Caco-2 (cell line): ENCODE results near the gene CALCOCO1. TPM values are rescaled to one million over a fixed set of nuclear protein-coding genes. Genes with fewer than 3 reads are reported as not detected.

Experiments used
- BruUV-seq: library from RNA; stranded (reverse); fragments of 400-500 nt; replicated peaks from 2 replicates; lab custom pipeline; 2021; lab: Mats Ljungman, UMichigan
- CTCF ChIA-PET: fragments of 300-600 bp; sonication (Branson Sonifier 250); formaldehyde crosslinking; loops from one replicate; lab custom pipeline; 2022; ENCODE audit warnings: antibody characterized with exemption; lab: Charles Lee
- POLR2A ChIA-PET: fragments of 300-600 bp; sonication (Branson Sonifier 250); formaldehyde crosslinking; loops from one replicate; lab custom pipeline; 2022; ENCODE audit warnings: antibody characterized with exemption; lab: Charles Lee
- DNase-seq, 2 experiments: peaks; one replicate each; pipeline versions ENCODE4 v3.0.0 to v3.0.0-alpha.2; 2020 to 2022
- H3K27me3 ChIP-seq: replicated peaks from 2 replicates; pipeline ENCODE4 v1.6.0; 2011; ENCODE audit warnings: low read length; ENCODE audit not compliant: control insufficient read depth, insufficient read depth
- H3K36me3 ChIP-seq: 2 replicates; pipeline ENCODE4 v1.5.1; 2011; ENCODE audit warnings: low read length; ENCODE audit not compliant: control insufficient read depth, insufficient read depth
- H3K4me1 ChIP-seq: fragments of 250-450 bp; sonication (Bioruptor Pico); 2 replicates; pipeline ENCODE4 v1.5.1; 2020; ENCODE audit warnings: mild to moderate bottlenecking
- H3K4me3 ChIP-seq: 2 replicates; pipeline ENCODE4 v1.5.1; 2011; ENCODE audit warnings: low read depth, mild to moderate bottlenecking, control low read depth, low read length
- H3K9me3 ChIP-seq: fragments of 250-450 bp; sonication (Bioruptor Pico); 2 replicates; pipeline ENCODE4 v1.5.1; 2020; ENCODE audit warnings: mild to moderate bottlenecking, moderate library complexity
- H3K27ac Mint-ChIP-seq: one replicate; pipeline ENCODE4 v1.8.0; 2022; ENCODE audit warnings: mixed read lengths; ENCODE audit not compliant: unreplicated experiment
- H3K27me3 Mint-ChIP-seq: one replicate; pipeline ENCODE4 v1.8.0; 2022; ENCODE audit warnings: mixed read lengths; ENCODE audit not compliant: insufficient read depth, unreplicated experiment
- H3K36me3 Mint-ChIP-seq: one replicate; pipeline ENCODE4 v1.8.0; 2022; ENCODE audit warnings: mild to moderate bottlenecking, mixed read lengths; ENCODE audit not compliant: insufficient read depth, unreplicated experiment
- H3K4me1 Mint-ChIP-seq: one replicate; pipeline ENCODE4 v1.8.0; 2022; ENCODE audit warnings: low read depth, mixed read lengths; ENCODE audit not compliant: unreplicated experiment
- H3K4me3 Mint-ChIP-seq: one replicate; pipeline ENCODE4 v1.8.0; 2022; ENCODE audit warnings: mild to moderate bottlenecking, moderate library complexity, mixed read lengths; ENCODE audit not compliant: unreplicated experiment
- H3K9me3 Mint-ChIP-seq: one replicate; pipeline ENCODE4 v1.8.0; 2022; ENCODE audit warnings: mixed read lengths; ENCODE audit not compliant: unreplicated experiment
- intact Hi-C: fragments of 100-400 bp; cut with micrococcal nuclease; formaldehyde crosslinking; loops from one replicate; pipeline ENCODE4 v1.10.0; 2022; ENCODE audit not compliant: unreplicated experiment
- total RNA-seq: library from RNA; stranded (reverse); gene quantifications from 2 replicates; pipeline ENCODE4 v1.2.3, GENCODE V29; 2022
- TF ChIP-seq, protein P1 (sequence below), 2 experiments: fragments of 200-600 bp in 1 of 2; IDR thresholded peaks; 1 replicate in 1 of 2; 2 replicates in 1 of 2; pipeline versions ENCODE4 v1.5.1 to v1.8.0; 2011 to 2022; ENCODE audit warnings: antibody characterized with exemption in 1 of 2, control low read depth in 1 of 2, inconsistent platforms in 1 of 2, low read depth in 1 of 2, low read length in 1 of 2, mild to moderate bottlenecking in 1 of 2, moderate library complexity in 1 of 2; ENCODE audit not compliant: insufficient read depth in 1 of 2, severe bottlenecking in 1 of 2, unreplicated experiment in 1 of 2

The CALCOCO1 gene
- total RNA-seq, 1 experiment from 2014 or later: 19.3 TPM

DNA sequence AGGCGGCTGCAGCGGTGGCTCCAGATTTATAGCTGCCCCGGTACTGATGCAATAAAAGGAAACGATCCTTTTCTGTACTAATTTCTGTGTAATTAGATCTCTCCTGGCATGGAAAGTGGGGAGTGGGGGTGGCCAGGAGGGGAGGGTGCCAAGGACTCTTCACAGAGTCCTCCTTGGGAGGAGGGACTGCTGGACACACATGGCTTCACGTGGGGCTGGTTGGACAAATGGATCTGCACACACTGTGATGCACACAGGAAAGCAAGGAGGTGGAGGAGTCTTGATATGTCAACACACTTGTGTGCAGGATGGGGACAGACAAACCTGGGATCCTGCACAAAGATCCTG, 27.6 kb downstream of the CALCOCO1 start:
- Histone ChIP-seq H3K4me3 (no peak overlapping the region), H3K9me3 (no peaks in the 10 kb centered on the region), H3K4me1 (no peaks in the 10 kb centered on the region; the same call in 1 of the 2 replicates), H3K27me3 (no peaks in the 10 kb centered on the region; the same call in 1 of the 2 replicates), H3K36me3 (no peaks in the 10 kb centered on the region)
- Mint-ChIP-seq H3K36me3 (no peaks in the 10 kb centered on the region), H3K9me3 (no peaks in the 10 kb centered on the region), H3K4me3 (no peak overlapping the region), H3K27ac (no peak overlapping the region), H3K27me3 (peaks cover 21% of the 10 kb centered on the region), H3K4me1 (peaks cover 9% of the 10 kb centered on the region)
- DNase-seq: no peak
- BruUV-seq: no TSS peak
- TF ChIP-seq, protein P1, sequence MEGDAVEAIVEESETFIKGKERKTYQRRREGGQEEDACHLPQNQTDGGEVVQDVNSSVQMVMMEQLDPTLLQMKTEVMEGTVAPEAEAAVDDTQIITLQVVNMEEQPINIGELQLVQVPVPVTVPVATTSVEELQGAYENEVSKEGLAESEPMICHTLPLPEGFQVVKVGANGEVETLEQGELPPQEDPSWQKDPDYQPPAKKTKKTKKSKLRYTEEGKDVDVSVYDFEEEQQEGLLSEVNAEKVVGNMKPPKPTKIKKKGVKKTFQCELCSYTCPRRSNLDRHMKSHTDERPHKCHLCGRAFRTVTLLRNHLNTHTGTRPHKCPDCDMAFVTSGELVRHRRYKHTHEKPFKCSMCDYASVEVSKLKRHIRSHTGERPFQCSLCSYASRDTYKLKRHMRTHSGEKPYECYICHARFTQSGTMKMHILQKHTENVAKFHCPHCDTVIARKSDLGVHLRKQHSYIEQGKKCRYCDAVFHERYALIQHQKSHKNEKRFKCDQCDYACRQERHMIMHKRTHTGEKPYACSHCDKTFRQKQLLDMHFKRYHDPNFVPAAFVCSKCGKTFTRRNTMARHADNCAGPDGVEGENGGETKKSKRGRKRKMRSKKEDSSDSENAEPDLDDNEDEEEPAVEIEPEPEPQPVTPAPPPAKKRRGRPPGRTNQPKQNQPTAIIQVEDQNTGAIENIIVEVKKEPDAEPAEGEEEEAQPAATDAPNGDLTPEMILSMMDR (IDR thresholded peaks at IDR 0.05; ENCODE audit: insufficient read depth in 1 of 2, low read depth in 1 of 2, low read length in 1 of 2, severe bottlenecking in 1 of 2, unreplicated experiment in 1 of 2): no peak
- POLR2A ChIA-PET: no interaction called here
- intact Hi-C loops: no loop called here
- CTCF ChIA-PET: interaction anchor here (0.7 to 1.6 kb wide), 3 partner anchors 47 to 58 kb away, joined by 3 to 5 read pairs (median 4); no protein-coding TSS in a partner anchor

DNA sequence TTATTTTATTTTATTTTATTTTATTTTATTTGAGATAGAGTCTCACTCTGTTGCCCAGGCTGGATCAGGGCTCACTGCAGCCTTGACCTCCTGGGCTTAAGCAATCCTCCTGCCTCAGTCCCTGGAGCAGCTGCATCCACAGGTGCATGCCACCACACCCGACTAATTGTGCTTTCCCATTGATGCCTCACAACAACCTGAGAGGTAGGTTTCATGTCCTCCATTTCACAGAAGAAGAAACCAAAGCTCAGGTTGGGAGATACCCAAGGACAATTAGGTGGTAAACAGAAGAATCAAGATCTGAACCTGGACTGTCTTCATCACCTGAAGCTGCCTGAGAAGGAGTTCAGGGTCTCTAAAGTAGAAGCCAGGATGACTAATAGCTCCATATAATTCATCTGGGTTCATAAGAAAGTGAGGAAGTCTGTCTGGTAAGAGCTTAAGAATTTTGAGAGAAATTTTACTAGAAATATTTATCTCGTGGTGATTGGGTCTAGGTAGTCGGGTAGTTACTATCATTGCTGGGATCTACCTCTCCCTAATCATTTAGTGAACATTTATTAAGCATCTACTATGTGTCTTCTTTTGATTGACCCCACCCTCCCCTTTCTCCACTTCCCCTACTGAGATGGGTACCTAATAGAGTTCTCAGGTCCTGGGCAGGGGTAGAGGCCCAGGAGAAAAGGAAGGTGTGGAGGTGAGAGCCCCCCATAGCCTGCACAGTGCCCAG, 28.1 kb downstream of the CALCOCO1 start:
- H3K27me3 Mint-ChIP-seq: peaks cover 24% of the 10 kb centered on the region

GRCh38 chr12:53696655-53697331, 30.5 kb downstream of the CALCOCO1 start:
- BruUV-seq: no TSS peak
- ChIA-PET CTCF (interaction anchor here (0.9 kb wide), 1 partner anchor 48 kb away, joined by 3 read pairs; no protein-coding TSS in a partner anchor), POLR2A (no interaction called here)
- H3K36me3 ChIP-seq: no peaks in the 10 kb centered on the region
- Mint-ChIP-seq H3K4me1 (peaks cover 9% of the 10 kb centered on the region), H3K27ac (peak overlapping the region; percentile 9), H3K27me3 (peaks cover 25% of the 10 kb centered on the region), H3K9me3 (no peaks in the 10 kb centered on the region), H3K4me3 (peak overlapping the region; percentile 61), H3K36me3 (no peaks in the 10 kb centered on the region)
- no peaks in the 10 kb centered on the region; the same call in 1 of the 2 replicates for H3K4me1 ChIP-seq
- H3K27me3 ChIP-seq: no peaks in the 10 kb centered on the region
- peak overlapping the region; percentile 25 for H3K4me3 ChIP-seq
- intact Hi-C loops: loop anchor here (1.0 kb wide), 1 partner anchor 20 kb away; the partner anchor contains the start of gene ATP5MC2
- TF ChIP-seq, protein P1 (IDR thresholded peaks at IDR 0.05; ENCODE audit: insufficient read depth in 1 of 2, low read depth in 1 of 2, low read length in 1 of 2, severe bottlenecking in 1 of 2, unreplicated experiment in 1 of 2): no peak
- no peaks in the 10 kb centered on the region for H3K9me3 ChIP-seq
- no peak for DNase-seq

More for the DNA sequence above, 28.1 kb downstream of the CALCOCO1 start:
- intact Hi-C loops: no loop called here
- no peak for DNase-seq
- Mint-ChIP-seq H3K4me1 (peaks cover 9% of the 10 kb centered on the region), H3K36me3 (no peaks in the 10 kb centered on the region), H3K4me3 (no peak overlapping the region), H3K9me3 (no peaks in the 10 kb centered on the region), H3K27ac (no peak overlapping the region)
- Histone ChIP-seq H3K36me3 (no peaks in the 10 kb centered on the region), H3K4me1 (no peaks in the 10 kb centered on the region; the same call in 1 of the 2 replicates), H3K27me3 (no peaks in the 10 kb centered on the region; the same call in 1 of the 2 replicates), H3K4me3 (no peak overlapping the region), H3K9me3 (no peaks in the 10 kb centered on the region)
- no TSS peak for BruUV-seq
- ChIA-PET CTCF (interaction anchor here (1.1 to 1.6 kb wide), 2 partner anchors 47 to 58 kb away, joined by 4 to 5 read pairs; no protein-coding TSS in a partner anchor), POLR2A (no interaction called here)
- TF ChIP-seq, protein P1 (IDR thresholded peaks at IDR 0.05; ENCODE audit: insufficient read depth in 1 of 2, low read depth in 1 of 2, low read length in 1 of 2, severe bottlenecking in 1 of 2, unreplicated experiment in 1 of 2): no peak
